Esophagus muscularis mucosa (tissue), 4 donors: ENCODE measurements around the gene SRMS. TPM values are rescaled to one million over a fixed set of nuclear protein-coding genes. Genes with fewer than 3 reads are reported as not detected.

Source experiments
- DNase-seq: peaks from one replicate; pipeline ENCODE4 v3.0.0-alpha.2; 2017; ENCODE audit errors: extremely low spot score
- H3K27ac ChIP-seq, 4 donors: fragments of 200-600 bp; sonication (generic); replicated peaks in 1 of 4; 1 replicate in 3 of 4; 2 replicates in 1 of 4; pipeline ENCODE4 v1.5.1; 2016 to 2019; ENCODE audit warnings: mild to moderate bottlenecking in 1 of 4
- H3K27me3 ChIP-seq, 4 donors: fragments of 200-600 bp; sonication (generic); one replicate each; pipeline versions ENCODE4 v1.5.1 to v1.6.0; 2016 to 2019
- H3K36me3 ChIP-seq, 4 donors: fragments of 200-600 bp; sonication (generic); one replicate each; pipeline ENCODE4 v1.5.1; 2016 to 2019
- H3K4me1 ChIP-seq, 4 donors: fragments of 200-600 bp; sonication (generic); one replicate each; pipeline ENCODE4 v1.5.1; 2016 to 2019
- H3K4me3 ChIP-seq, 4 donors: fragments of 200-600 bp; sonication (generic); 1 replicate in 2 of 4; 2 replicates in 2 of 4; pipeline ENCODE4 v1.5.1; 2016 to 2019; ENCODE audit warnings: mild to moderate bottlenecking in 4 of 4, moderate library complexity in 1 of 4
- H3K9me3 ChIP-seq, 4 donors: fragments of 200-600 bp; sonication (generic); 1 replicate in 3 of 4; 2 replicates in 1 of 4; pipeline ENCODE4 v1.5.1; 2016 to 2019
- CTCF ChIP-seq, 3 experiments: fragments of 200-600 bp in 2 of 3; fragments of 450-650 bp in 1 of 3; sonication (generic) in 2 of 3; IDR thresholded peaks; one replicate each; pipeline ENCODE4 v1.5.1; 2017 to 2019; ENCODE audit warnings: antibody characterized with exemption in 3 of 3, mild to moderate bottlenecking in 2 of 3, moderate library complexity in 1 of 3
- EP300 ChIP-seq: sonication (generic); formaldehyde crosslinking; IDR thresholded peaks from one replicate; pipeline ENCODE4 v1.6.1; 2017; ENCODE audit warnings: antibody characterized with exemption
- POLR2A ChIP-seq: fragments of 450-650 bp; IDR thresholded peaks from one replicate; pipeline ENCODE4 v1.6.1; 2017; ENCODE audit warnings: antibody characterized with exemption, moderate library complexity, mild to moderate bottlenecking, low read depth
- POLR2AphosphoS5 ChIP-seq, 2 donors: sonication (generic); formaldehyde crosslinking; IDR thresholded peaks; one replicate each; pipeline ENCODE4 v1.6.1; 2017; ENCODE audit warnings: antibody characterized with exemption in 2 of 2
- WGBS: methylation state at CpG from one replicate; pipeline ENCODE4 v1.1.5; 2018; 5-methylcytosine and 5-hydroxymethylcytosine counted together
- intact Hi-C: fragments of 100-400 bp; cut with DNase I; formaldehyde crosslinking; loops from one replicate; pipeline ENCODE4 v1.15.1; 2023
- total RNA-seq, 4 donors: library from RNA; depleted of rRNA; stranded (reverse); fragments of >200 nt; gene quantifications; one replicate each; pipeline versions ENCODE4 v1.1.0 to v1.2.1, GENCODE V29; 2016

Gene SRMS
- total RNA-seq, 4 donors from 2014 or later: not detected

- intact Hi-C loops: no loop called here
- TF ChIP-seq POLR2A: no peak
- no peak for TF ChIP-seq EP300
- TF ChIP-seq CTCF (IDR thresholded peaks at IDR 0.05): no peak
- TF ChIP-seq POLR2AphosphoS5 (IDR thresholded peaks at IDR 0.05): no peak
- 94% methylated on average over 23 of the region's 55 CpGs for WGBS
- DNase-seq: no peak
- Histone ChIP-seq H3K27me3 (peaks cover 0 to 4% (median 0%) of the 10 kb centered on the region in 4 donors), H3K9me3 (no peaks in the 10 kb centered on the region), H3K36me3 (peaks cover 32 to 95% (median 87%) of the 10 kb centered on the region in 4 donors), H3K4me1 (peaks cover 0 to 4% (median under 1%) of the 10 kb centered on the region in 4 donors), H3K4me3 (no peak overlapping the region), H3K27ac (no peak overlapping the region)
Observed at GRCh38 chr20:63563225-63563935, 15.8 kb upstream of the SRMS start.

- 93% methylated on average over 33 of the region's 54 CpGs for WGBS
- peaks cover 33 to 99% (median 88%) of the 10 kb centered on the region in 4 donors for H3K36me3 ChIP-seq
Observed at GRCh38 chr20:63562461-63563224, 15.1 kb upstream of the SRMS start.

GRCh38 chr20:63561624-63562396, 14.3 kb upstream of the SRMS start:
- no peaks in the 10 kb centered on the region for H3K4me1 ChIP-seq
- WGBS: 80% methylated on average over 6 of the region's 36 CpGs
- peaks cover 33 to 93% (median 84%) of the 10 kb centered on the region in 4 donors for H3K36me3 ChIP-seq
- no peak overlapping the region for H3K27ac ChIP-seq
- no peak overlapping the region for H3K4me3 ChIP-seq
- H3K27me3 ChIP-seq: peaks cover 0 to 4% (median 0%) of the 10 kb centered on the region in 4 donors
- no peak for DNase-seq
- TF ChIP-seq POLR2AphosphoS5 (IDR thresholded peaks at IDR 0.05) (no peak), CTCF (IDR thresholded peaks at IDR 0.05) (no peak), EP300 (no peak), POLR2A (no peak)
- intact Hi-C loops: no loop called here
- H3K9me3 ChIP-seq: no peaks in the 10 kb centered on the region

More at GRCh38 chr20:63562461-63563224, 15.1 kb upstream of the SRMS start:
- peaks cover 0 to 4% (median 0%) of the 10 kb centered on the region in 4 donors for H3K27me3 ChIP-seq
- H3K4me1 ChIP-seq: no peaks in the 10 kb centered on the region
- DNase-seq: no peak
- H3K27ac ChIP-seq: no peak overlapping the region
- no peaks in the 10 kb centered on the region for H3K9me3 ChIP-seq
- no peak overlapping the region for H3K4me3 ChIP-seq
- TF ChIP-seq CTCF (IDR thresholded peaks at IDR 0.05) (no peak), EP300 (no peak), POLR2AphosphoS5 (IDR thresholded peaks at IDR 0.05) (no peak), POLR2A (no peak)
- intact Hi-C loops: no loop called here

- Histone ChIP-seq H3K9me3 (no peaks in the 10 kb centered on the region), H3K4me1 (no peaks in the 10 kb centered on the region), H3K4me3 (no peak overlapping the region), H3K27me3 (peaks cover 0 to 4% (median 0%) of the 10 kb centered on the region in 4 donors), H3K27ac (no peak overlapping the region), H3K36me3 (peaks cover 33 to 85% (median 78%) of the 10 kb centered on the region in 4 donors)
- WGBS: no CpG with 5 or more reads among the region's 26 CpGs
- intact Hi-C loops: no loop called here
- TF ChIP-seq EP300 (no peak), CTCF (IDR thresholded peaks at IDR 0.05) (no peak), POLR2A (no peak), POLR2AphosphoS5 (IDR thresholded peaks at IDR 0.05) (no peak)
- DNase-seq: no peak
Observed at GRCh38 chr20:63560856-63561609, 13.5 kb upstream of the SRMS start.
